DOHH2 (cell line): ENCODE data around the gene PIK3CB.

Experiments
- EZH2phosphoT487 ChIP-seq: fragments of 200-600 bp; sonication (generic); IDR thresholded peaks from 2 replicates; pipeline ENCODE4 v1.6.1; 2017; ENCODE audit warnings: borderline replicate concordance, mild to moderate bottlenecking, antibody characterized with exemption, low read length, moderate library complexity, mixed read lengths
- TF ChIP-seq, protein P1 (sequence below): fragments of 200-600 bp; sonication (generic); IDR thresholded peaks from one replicate; pipeline ENCODE4 v1.5.1; 2014; ENCODE audit warnings: antibody characterized with exemption, mild to moderate bottlenecking, low read depth, low read length; ENCODE audit not compliant: poor library complexity, severe bottlenecking

DNA sequence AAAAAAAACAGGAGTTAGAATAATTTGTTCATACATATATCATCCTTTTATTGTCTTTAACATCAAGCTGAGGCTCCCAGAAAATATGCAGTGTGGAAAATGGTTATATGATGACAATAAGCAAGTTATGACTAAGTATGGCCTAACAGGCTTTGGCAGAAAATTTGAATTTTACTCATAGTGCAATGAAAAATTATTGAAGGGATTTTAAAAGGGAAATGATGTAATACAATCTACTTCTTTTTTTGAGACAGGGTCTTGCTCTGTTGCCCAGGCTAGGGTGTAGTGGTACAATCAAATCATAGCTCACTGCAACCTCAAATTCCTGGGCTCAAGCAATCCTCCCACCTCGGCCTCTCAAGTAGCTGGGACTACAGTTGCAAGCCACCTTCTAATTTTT, 147.5 kb downstream of the PIK3CB start:
- no peak for TF ChIP-seq EZH2phosphoT487
- TF ChIP-seq, protein P1, sequence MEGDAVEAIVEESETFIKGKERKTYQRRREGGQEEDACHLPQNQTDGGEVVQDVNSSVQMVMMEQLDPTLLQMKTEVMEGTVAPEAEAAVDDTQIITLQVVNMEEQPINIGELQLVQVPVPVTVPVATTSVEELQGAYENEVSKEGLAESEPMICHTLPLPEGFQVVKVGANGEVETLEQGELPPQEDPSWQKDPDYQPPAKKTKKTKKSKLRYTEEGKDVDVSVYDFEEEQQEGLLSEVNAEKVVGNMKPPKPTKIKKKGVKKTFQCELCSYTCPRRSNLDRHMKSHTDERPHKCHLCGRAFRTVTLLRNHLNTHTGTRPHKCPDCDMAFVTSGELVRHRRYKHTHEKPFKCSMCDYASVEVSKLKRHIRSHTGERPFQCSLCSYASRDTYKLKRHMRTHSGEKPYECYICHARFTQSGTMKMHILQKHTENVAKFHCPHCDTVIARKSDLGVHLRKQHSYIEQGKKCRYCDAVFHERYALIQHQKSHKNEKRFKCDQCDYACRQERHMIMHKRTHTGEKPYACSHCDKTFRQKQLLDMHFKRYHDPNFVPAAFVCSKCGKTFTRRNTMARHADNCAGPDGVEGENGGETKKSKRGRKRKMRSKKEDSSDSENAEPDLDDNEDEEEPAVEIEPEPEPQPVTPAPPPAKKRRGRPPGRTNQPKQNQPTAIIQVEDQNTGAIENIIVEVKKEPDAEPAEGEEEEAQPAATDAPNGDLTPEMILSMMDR: no peak
